Stimulated activated CD4-positive, alpha-beta T cell treated with anti-CD3 and anti-CD28 coated beads, Interleukin-15, amount 100 ng/mL, for 24 hours (primary cell): ENCODE data around the gene PICALM.
"Not testable (repeated sequence)": the region's sequence is repeated elsewhere in the genome, so short reads cannot be mapped to it uniquely, and the experiment has no call there.

Source experiments
- DNase-seq: peaks from one replicate; pipeline ENCODE4 v3.0.0-alpha.2; 2020

The PICALM gene

DNA sequence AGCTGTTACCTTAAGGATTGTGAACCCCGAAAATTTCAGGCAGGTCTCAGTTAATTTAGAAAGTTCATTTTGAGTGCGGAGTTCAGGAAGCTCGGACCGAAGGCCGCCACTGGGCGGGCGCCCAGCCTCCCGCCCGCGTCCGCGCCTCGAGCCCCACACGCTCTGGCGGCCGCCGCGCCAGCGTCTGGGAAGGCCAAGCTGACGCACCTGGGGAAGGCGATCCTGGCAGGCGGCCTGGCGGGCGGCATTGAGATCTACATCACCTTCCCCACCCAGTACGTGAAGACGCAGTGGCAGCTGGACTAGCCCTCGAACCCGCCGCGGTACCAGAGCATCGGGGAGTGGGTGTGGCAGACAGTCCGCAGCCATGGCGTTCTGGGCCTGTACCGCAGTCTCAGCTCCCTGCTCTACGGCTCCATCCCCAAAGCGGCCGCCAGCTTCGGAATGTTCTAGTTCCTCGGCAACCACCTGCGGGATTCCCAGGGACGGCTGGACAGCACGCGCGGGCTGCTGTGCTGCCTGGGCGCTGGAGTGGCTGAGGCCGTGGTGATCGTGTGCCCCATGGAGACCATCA lies 134.2 kb downstream of the PICALM start:
- DNase-seq, result no peak

DNA sequence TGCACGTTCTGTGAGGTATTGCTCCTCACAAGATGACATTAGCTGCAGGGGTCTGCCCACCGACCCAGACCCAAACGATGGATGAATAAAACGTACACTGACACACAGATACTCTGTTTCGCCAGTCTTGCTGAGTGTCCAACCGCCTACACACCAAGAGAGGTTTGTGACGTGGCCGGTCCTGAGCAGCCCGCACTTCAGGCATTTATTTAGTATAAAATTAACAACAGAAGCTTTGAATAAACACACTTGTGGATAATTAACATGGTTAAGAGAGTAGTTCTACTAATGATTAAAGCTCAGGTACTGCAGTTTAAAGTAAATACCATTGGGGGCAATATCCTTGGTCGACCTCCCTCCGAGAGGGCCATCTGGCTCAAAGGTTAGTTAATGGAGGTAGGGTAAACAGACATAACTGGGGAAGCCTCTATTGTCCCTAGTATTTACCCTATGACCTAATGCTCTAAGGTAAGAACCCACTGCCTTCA lies 138.0 kb downstream of the PICALM start:
- DNase-seq, result no peak

DNA sequence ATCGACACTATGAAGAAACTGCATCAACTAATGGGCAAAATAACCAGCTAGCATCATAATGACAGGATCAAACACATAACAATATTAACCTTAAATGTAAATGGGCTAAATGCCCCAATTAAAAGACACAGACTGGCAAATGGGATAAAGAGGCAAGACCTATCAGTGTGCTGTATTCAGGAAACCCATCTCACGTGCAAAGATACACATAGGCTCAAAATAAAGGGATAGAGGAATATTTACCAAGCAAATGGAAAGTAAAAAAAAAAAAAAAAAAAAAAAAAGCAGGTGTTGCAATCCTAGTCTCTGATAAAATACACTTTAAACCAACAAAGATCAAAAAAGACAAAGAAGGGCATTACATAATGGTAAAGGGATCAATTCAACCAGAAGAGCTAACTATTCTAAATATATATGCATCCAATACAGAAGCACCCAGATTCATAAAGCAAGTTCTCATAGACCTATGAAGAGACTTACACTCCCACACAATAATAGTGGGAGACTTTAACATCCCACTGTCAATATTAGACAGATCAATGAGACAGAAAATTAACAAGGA lies 142.2 kb downstream of the PICALM start:
- DNase-seq, result not testable (repeated sequence)

DNA sequence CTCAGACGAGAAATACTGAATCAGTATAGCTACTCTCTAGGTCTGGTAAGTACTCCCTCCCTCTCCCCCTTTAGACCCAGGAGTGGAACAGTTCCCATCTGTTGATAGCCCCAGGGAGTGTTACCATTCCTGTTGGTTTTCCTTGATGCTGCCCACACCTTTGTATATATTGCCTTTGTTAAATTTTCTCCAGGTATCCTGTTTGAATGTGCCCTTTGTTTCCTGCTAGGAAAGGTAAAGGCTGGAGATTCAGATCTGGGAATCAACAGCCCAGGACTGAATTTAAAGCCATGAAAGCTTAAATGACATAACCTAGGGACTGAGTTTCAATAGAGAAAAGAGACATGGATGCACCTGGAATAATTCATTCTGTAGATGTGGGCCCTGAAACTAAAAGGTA lies 145.4 kb downstream of the PICALM start:
- no peak for DNase-seq

DNA sequence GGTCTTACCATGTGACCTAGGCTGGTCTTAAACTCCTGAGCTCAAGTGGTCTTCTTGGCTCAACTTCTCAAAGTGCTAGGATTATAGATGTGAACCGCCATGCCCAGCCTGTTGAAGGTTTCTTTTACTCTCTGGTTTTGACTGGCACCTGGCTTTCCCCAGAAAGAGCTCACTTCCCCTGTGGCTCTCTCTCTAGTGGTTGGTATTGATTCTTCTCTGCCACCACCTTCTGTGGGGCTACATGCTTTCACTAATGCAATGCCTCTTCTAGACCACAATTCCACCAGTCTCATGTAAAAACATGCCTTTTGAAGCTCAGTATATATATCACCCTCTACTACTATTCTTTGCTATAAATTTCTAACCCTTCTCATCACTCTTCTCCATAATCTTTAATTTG lies 146.5 kb downstream of the PICALM start:
- DNase-seq, result no peak

DNA sequence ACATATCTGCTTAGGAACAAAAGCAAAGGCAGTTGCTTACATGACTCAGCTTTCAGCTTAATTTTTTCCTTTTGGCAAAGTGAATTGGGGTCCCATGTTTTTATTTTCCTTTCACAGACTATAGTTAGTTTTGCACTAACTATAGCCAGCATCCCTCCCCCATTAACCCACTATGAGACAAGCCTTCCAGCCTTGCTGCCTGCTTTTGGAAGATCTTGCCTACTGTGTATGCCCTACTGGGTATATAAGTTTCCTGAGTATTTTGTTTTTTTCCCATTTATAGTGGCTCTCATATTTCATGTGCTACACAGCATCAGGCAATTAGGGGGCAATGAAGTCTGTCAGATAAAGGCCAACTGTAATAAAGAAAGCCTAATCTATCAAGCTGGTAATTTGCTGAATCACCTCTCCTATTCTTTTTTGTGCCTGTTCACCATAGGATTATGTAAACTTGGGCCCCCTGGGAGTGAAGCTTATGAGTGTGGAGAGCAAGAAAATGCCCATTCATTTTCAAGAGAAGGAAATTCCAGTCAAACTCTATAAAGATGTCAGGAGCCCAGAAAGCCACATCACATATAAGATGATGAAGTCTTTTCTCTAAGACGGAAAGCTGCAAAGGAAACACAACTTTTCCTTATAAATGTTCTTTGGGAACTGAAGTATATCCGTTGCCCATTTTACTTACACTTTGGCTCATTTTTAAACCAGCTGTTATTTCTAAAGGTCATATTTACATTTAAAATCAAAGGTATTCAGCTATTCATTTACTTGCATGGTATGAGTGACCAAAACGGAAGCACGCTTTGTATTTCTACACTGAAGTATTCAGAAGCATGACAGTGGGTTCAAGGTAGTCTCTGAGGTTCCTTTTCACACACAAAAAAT lies 149.7 kb downstream of the PICALM start:
- no peak for DNase-seq

DNA sequence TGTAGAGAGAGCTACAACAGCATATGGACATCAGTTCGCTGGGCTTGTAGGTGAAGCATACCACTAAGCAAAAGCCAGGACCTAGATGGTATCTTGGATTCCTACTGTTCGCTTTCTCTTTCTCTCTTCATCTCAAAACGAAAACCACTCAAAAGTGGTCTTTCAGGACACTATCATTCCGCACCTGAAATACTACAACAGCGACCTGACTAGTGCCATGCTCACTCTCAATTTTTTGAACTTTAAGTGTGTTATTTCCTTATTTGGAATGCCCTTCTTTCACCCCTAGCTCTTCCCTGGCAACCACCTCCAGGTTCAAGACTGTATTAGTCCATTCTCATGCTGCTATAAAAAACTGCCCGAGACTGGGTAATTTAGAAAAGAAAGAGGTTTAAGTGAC lies 154.5 kb downstream of the PICALM start:
- DNase-seq, result no peak

DNA sequence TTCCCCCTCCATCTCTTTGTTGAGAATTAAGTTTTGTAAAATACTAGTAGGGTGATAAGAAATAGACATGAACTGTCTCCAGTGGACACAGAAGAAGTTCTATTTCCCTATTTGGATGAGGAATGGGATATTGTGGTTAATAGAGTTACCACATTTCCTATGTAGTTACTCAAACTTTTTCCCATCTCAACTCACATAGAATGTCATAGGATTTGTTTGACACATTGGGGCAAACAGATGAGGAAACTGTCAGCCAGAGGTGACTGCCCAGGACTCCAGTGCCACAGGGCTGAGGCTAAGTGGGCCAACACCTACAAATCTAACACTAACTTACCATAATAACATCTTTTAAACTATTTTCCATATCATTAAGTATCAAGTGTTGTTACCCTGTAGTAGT lies 155.4 kb downstream of the PICALM start:
- DNase-seq, result no peak

DNA sequence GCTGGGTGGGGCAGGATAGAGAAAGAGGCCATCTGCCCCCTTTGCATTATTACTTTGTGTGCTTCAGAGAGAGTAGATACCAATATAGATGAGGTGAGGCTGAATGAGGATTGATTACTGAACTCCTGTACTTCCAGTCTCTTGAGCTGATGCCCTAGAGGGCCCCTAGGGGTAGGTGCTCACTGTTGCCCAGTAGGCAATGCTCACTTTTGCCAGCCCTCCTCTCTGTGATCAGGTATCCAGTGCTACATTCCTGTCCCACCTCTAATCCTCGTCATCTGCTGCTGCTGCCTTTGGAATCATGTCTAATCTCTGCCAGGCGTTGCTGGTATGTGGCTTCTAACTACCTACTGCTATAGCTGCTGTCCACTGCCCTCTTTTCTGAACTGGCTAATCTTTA lies 156.5 kb downstream of the PICALM start:
- DNase-seq, result no peak
